Sigmoid colon (tissue), 7 donors: ENCODE measurements around the gene MCRS1. TPM values are rescaled to one million over a fixed set of nuclear protein-coding genes. Genes with fewer than 3 reads are reported as not detected.

ENCODE experiments used
- DNase-seq: peaks from one replicate; pipeline ENCODE4 v3.0.0-alpha.2; 2019
- H3K27ac ChIP-seq, 4 donors: fragments of 200-600 bp; sonication (generic); one replicate each; pipeline ENCODE4 v1.5.1; 2016 to 2019; ENCODE audit warnings: mild to moderate bottlenecking in 1 of 4
- H3K27me3 ChIP-seq, 3 donors: fragments of 200-600 bp; sonication (generic); one replicate each; pipeline ENCODE4 v1.5.1; 2019; ENCODE audit warnings: mild to moderate bottlenecking in 1 of 3
- H3K36me3 ChIP-seq, 4 donors: fragments of 200-600 bp; sonication (generic); one replicate each; pipeline ENCODE4 v1.5.1; 2016 to 2019
- H3K4me1 ChIP-seq, 4 donors: fragments of 200-600 bp; sonication (generic); one replicate each; pipeline ENCODE4 v1.5.1; 2017 to 2019
- H3K4me3 ChIP-seq, 4 donors: fragments of 200-600 bp; sonication (generic); one replicate each; pipeline ENCODE4 v1.5.1; 2017 to 2019; ENCODE audit warnings: mild to moderate bottlenecking in 2 of 4, moderate library complexity in 1 of 4
- H3K9me3 ChIP-seq, 4 donors: fragments of 200-600 bp in 3 of 4; sonication (generic) in 3 of 4; one replicate each; pipeline versions ENCODE4 v1.5.1 to v1.6.1; 2013 to 2019
- EP300 ChIP-seq, 4 donors: sonication (generic); formaldehyde crosslinking; IDR thresholded peaks; one replicate each; pipeline ENCODE4 v1.6.1; 2017; ENCODE audit warnings: antibody characterized with exemption in 4 of 4
- POLR2A ChIP-seq, 2 donors: fragments of 450-650 bp; IDR thresholded peaks; one replicate each; pipeline ENCODE4 v1.6.1; 2016; ENCODE audit warnings: antibody characterized with exemption in 2 of 2, mild to moderate bottlenecking in 2 of 2, moderate library complexity in 2 of 2
- POLR2AphosphoS5 ChIP-seq, 4 donors: sonication (generic); formaldehyde crosslinking; IDR thresholded peaks; one replicate each; pipeline ENCODE4 v1.6.1; 2017; ENCODE audit warnings: antibody characterized with exemption in 4 of 4
- WGBS, 2 donors: extraction: QIAGEN DNeasy Blood & Tissue Kit; methylation state at CpG; one replicate each; pipeline ENCODE4 v1.1.7; 2013; 5-methylcytosine and 5-hydroxymethylcytosine counted together
- intact Hi-C: fragments of 100-400 bp; cut with DNase I; formaldehyde crosslinking; loops from one replicate; pipeline ENCODE4 v1.15.1; 2023
- polyA plus RNA-seq, 3 donors: library from polyadenylated mRNA; stranded (reverse); fragments of 200-250 nt; gene quantifications; one replicate each; pipeline ENCODE4 v1.2.3, GENCODE V29; 2013
- total RNA-seq, 4 donors: library from RNA; depleted of rRNA; stranded (reverse); fragments of >200 nt; gene quantifications; one replicate each; pipeline ENCODE4 v1.1.0, GENCODE V29; 2016
- TF ChIP-seq, protein P1 (sequence below), 4 experiments: fragments of 450-650 bp in 3 of 4; fragments of 200-600 bp in 1 of 4; IDR thresholded peaks; one replicate each; pipeline ENCODE4 v1.5.1; 2016 to 2019; ENCODE audit warnings: antibody characterized with exemption in 4 of 4, mild to moderate bottlenecking in 3 of 4, moderate library complexity in 2 of 4
- donor health status: healthy with polysubstance abuse.
- donor health status: Bipolar disorder and iron deficiency.
- donor health status: healthy.

MCRS1 gene
- total and polyA plus RNA-seq, 7 donors: 33.6 to 61.0 (median 47.8) TPM

DNA sequence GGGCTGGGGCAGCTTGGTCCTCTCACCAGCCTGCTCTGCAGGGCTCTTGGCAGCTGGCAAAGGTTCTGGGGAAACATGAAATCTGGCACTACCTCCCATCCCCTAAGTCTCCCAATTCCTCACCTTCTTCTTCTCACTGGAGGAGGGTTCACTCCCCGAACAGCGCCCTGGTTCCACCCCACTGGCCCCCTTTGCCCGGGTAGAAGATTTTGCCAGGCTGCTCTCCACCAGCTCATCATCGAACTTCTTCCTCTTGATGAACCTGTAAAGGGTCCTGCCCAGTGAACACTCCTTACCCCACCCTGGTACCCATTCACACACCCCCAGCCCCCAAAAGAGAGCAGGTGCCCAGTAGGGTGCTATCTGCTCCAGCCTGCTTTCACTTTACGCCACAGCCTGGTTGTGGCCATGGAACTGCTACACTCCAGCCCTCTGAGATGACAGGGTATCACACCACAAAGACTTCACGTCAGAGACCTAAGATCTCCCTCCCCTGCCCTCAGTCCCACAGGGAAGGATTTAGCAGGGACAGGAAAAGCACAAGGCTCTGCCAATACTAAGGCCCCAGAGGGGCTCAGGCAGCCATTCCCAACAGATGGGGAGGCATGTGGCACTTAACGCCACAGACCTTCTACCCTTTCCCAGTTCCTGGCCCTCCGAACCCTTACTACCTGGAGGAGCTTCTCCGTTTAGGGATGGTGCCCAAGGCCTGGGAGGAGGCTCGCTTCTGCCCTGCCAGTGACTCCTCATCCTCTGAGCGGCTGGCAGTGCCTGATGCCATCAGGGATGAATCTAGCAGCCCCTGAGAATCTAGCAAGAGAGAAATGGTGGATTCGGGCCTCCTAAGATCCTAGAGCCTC, 2.3 kb downstream of the MCRS1 start:
- 94 to 95% methylated on average over 12 of the region's 12 CpGs for WGBS, 2 donors

DNA sequence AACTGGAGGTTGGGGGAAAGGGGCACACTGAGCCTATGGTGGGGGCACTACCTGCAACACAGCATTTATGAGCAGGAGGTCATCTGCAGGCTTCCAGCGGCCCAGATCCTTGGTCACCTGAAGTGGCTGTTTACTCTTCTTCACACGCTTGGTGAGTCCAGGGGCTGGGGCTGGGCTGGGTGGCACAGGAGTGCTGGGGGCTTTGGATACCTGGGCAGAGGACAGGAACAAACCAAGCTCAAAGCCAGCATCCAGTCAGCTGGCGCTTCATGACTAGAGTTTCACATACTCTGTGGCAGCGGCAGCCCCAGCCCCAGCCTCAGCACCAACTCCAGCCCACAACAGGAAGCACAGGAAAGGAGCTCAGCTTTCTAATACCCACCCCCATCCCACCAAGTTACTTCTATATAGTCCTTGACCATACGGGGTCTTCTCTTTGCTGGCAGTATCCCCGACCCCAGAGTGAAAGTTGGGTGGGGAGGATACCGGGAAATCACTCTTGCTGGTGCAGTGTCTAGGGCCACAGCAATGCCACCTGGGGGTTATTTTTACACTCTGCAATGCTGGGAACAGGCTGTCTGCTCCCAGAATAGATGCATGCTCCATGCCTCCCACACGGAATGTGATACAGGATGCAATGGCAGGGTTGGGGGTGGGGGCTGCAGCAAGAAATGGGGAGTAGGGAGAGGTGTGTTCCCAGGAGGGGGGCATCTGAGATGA, 3.1 kb downstream of the MCRS1 start:
- H3K36me3 ChIP-seq: peaks cover 31 to 62% (median 49%) of the 10 kb centered on the region in 4 donors
- H3K4me1 ChIP-seq: peaks cover 0 to 37% (median 32%) of the 10 kb centered on the region in 4 donors
- WGBS, 2 donors: 70 to 84% methylated on average over 8 of the region's 8 CpGs
- TF ChIP-seq POLR2AphosphoS5 (IDR thresholded peaks at IDR 0.05): no peak
- no peak for TF ChIP-seq POLR2A (IDR thresholded peaks at IDR 0.05)
- no peak for TF ChIP-seq EP300 (IDR thresholded peaks at IDR 0.05)
- TF ChIP-seq, protein P1, sequence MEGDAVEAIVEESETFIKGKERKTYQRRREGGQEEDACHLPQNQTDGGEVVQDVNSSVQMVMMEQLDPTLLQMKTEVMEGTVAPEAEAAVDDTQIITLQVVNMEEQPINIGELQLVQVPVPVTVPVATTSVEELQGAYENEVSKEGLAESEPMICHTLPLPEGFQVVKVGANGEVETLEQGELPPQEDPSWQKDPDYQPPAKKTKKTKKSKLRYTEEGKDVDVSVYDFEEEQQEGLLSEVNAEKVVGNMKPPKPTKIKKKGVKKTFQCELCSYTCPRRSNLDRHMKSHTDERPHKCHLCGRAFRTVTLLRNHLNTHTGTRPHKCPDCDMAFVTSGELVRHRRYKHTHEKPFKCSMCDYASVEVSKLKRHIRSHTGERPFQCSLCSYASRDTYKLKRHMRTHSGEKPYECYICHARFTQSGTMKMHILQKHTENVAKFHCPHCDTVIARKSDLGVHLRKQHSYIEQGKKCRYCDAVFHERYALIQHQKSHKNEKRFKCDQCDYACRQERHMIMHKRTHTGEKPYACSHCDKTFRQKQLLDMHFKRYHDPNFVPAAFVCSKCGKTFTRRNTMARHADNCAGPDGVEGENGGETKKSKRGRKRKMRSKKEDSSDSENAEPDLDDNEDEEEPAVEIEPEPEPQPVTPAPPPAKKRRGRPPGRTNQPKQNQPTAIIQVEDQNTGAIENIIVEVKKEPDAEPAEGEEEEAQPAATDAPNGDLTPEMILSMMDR (IDR thresholded peaks at IDR 0.05): no peak
- intact Hi-C loops: loop anchor here (5.0 kb wide), 1 partner anchor 57 kb away; the partner anchor contains the start of gene PRPF40B
- no peaks in the 10 kb centered on the region for H3K27me3 ChIP-seq
- DNase-seq: no peak
- no peak overlapping the region for H3K27ac ChIP-seq
- H3K4me3 ChIP-seq: no peak overlapping the region
- H3K9me3 ChIP-seq: no peaks in the 10 kb centered on the region

More for the DNA sequence above, 2.3 kb downstream of the MCRS1 start:
- no peak overlapping the region for H3K27ac ChIP-seq
- no peak for DNase-seq
- no peak overlapping the region for H3K4me3 ChIP-seq
- intact Hi-C loops: loop anchor here (5.0 kb wide), 1 partner anchor 57 kb away; the partner anchor contains the start of gene PRPF40B
- no peaks in the 10 kb centered on the region for H3K9me3 ChIP-seq
- H3K27me3 ChIP-seq: no peaks in the 10 kb centered on the region
- peaks cover 0 to 44% (median 39%) of the 10 kb centered on the region in 4 donors for H3K4me1 ChIP-seq
- H3K36me3 ChIP-seq: peaks cover 31 to 54% (median 43%) of the 10 kb centered on the region in 4 donors
- TF ChIP-seq EP300 (IDR thresholded peaks at IDR 0.05) (no peak), POLR2A (IDR thresholded peaks at IDR 0.05) (no peak), POLR2AphosphoS5 (IDR thresholded peaks at IDR 0.05) (no peak)
- TF ChIP-seq, protein P1 (IDR thresholded peaks at IDR 0.05): no peak

DNA sequence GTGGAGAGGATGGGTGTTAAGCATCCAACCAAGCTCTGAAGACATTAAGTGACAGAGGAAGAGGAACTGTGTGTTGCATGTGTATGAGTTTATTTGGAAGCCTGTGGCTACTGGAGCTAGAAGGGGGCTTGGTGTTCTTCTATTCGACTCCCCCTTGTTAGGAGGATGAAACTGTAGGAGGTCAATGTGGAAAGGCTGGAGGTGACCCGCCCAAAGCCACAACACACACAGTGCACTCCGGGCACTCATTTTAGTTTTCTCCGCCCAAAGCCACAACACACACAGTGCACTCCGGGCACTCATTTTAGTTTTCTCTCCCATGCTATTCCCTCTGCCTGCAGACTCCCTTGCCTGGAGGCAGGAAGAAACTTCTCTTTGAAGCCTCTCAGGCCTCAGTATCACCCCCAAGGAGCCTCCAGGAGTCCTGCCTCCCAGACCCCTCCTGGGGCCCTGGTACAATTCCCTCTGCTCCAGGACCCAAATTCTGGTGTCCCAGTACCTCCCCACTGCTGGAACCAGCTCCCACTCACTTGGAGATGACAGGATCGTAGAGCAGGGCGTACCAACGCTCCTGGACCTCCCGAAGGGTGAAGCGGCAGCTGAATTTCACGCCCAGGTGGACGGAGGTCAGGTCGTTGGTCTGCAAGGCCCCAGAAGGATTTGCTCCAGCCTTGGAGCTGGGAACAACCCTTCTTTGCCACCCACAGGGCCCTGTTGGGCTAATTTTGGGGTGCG, 3.8 kb downstream of the MCRS1 start:
- H3K4me3 ChIP-seq: no peak overlapping the region
- H3K27me3 ChIP-seq: no peaks in the 10 kb centered on the region
- TF ChIP-seq EP300 (IDR thresholded peaks at IDR 0.05): no peak
- TF ChIP-seq, protein P1 (IDR thresholded peaks at IDR 0.05): no peak
- no peak for TF ChIP-seq POLR2AphosphoS5 (IDR thresholded peaks at IDR 0.05)
- no peak for TF ChIP-seq POLR2A (IDR thresholded peaks at IDR 0.05)
- peaks cover 0 to 30% (median 24%) of the 10 kb centered on the region in 4 donors for H3K4me1 ChIP-seq
- H3K27ac ChIP-seq: no peak overlapping the region
- H3K9me3 ChIP-seq: no peaks in the 10 kb centered on the region
- 94% methylated on average over 14 of the region's 14 CpGs for WGBS, 2 donors
- peaks cover 31 to 69% (median 56%) of the 10 kb centered on the region in 4 donors for H3K36me3 ChIP-seq
- intact Hi-C loops: no loop called here
- DNase-seq: no peak

DNA sequence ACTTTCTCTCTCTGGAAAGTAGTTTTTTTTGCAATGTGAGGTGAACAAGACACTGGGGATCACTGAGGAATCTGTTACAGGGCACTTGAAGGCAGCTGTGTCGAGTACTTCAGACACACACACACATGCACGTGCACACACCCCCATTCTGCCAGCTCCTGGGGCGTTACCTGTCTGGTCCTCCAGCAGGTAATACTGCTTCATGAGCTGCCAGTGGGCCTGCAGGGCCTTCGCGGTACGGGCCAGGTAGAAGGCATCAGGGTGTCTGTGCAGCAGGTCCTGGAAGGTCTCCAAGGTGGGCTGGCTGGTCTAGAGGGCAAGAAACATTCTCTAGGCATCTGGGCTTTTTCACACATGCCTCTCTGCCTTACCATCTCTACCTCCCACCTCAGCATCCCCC, 5.1 kb downstream of the MCRS1 start:
- no peak for DNase-seq
- H3K27me3 ChIP-seq: no peaks in the 10 kb centered on the region
- 90 to 97% methylated on average over 6 of the region's 6 CpGs for WGBS, 2 donors
- intact Hi-C loops: no loop called here
- H3K36me3 ChIP-seq: peaks cover 43 to 82% (median 67%) of the 10 kb centered on the region in 4 donors
- no peak overlapping the region for H3K4me3 ChIP-seq
- TF ChIP-seq EP300 (IDR thresholded peaks at IDR 0.05) (no peak), POLR2A (IDR thresholded peaks at IDR 0.05) (no peak), POLR2AphosphoS5 (IDR thresholded peaks at IDR 0.05) (no peak)
- TF ChIP-seq, protein P1 (IDR thresholded peaks at IDR 0.05): no peak
- H3K9me3 ChIP-seq: no peaks in the 10 kb centered on the region
- peaks cover 0 to 23% (median 19%) of the 10 kb centered on the region in 4 donors for H3K4me1 ChIP-seq
- no peak overlapping the region for H3K27ac ChIP-seq
